Activated CD4-positive, alpha-beta memory T cell treated with anti-CD3 and anti-CD28 coated beads for 36 hours (primary cell): ENCODE data around the gene PALLD. TPM values are rescaled to one million over a fixed set of nuclear protein-coding genes. Genes with fewer than 3 reads are reported as not detected.
"Not testable (repeated sequence)": the region's sequence is repeated elsewhere in the genome, so short reads cannot be mapped to it uniquely, and the experiment has no call there.

Source experiments
- CTCF ChIA-PET: fragments of 350-600 bp; sonication (Branson Sonifier 250); formaldehyde crosslinking; loops from one replicate; lab custom pipeline; 2021; ENCODE audit warnings: antibody characterized with exemption, inconsistent platforms; lab: Charles Lee
- POLR2A ChIA-PET: fragments of 350-600 bp; sonication (Branson Sonifier 250); formaldehyde crosslinking; loops from one replicate; lab custom pipeline; 2021; ENCODE audit warnings: antibody characterized with exemption; lab: Charles Lee
- DNase-seq: peaks from one replicate; pipeline ENCODE4 v3.0.0-alpha.2; 2020
- H3K27ac Mint-ChIP-seq: one replicate; pipeline ENCODE4 v1.8.0; 2021; ENCODE audit warnings: mixed read lengths
- H3K27me3 Mint-ChIP-seq: one replicate; pipeline ENCODE4 v1.8.0; 2021; ENCODE audit warnings: mixed read lengths
- H3K36me3 Mint-ChIP-seq: one replicate; pipeline ENCODE4 v1.8.0; 2021; ENCODE audit warnings: mixed read lengths
- H3K4me1 Mint-ChIP-seq: one replicate; pipeline ENCODE4 v1.8.0; 2021; ENCODE audit warnings: low read depth, mixed read lengths
- H3K4me3 Mint-ChIP-seq: one replicate; pipeline ENCODE4 v1.8.0; 2021; ENCODE audit warnings: mild to moderate bottlenecking, mixed read lengths
- H3K9me3 Mint-ChIP-seq: one replicate; pipeline ENCODE4 v1.8.0; 2021; ENCODE audit warnings: mixed read lengths
- intact Hi-C: fragments of 100-400 bp; cut with micrococcal nuclease; formaldehyde crosslinking; loops from one replicate; pipeline ENCODE4 v1.15.1; 2023
- total RNA-seq, 2 experiments: library from RNA; stranded (reverse); gene quantifications; one replicate each; pipeline ENCODE4 v1.2.3, GENCODE V29; 2021

PALLD gene
- total RNA-seq, 2 experiments from 2014 or later: 8.9 to 9.4 TPM

DNA sequence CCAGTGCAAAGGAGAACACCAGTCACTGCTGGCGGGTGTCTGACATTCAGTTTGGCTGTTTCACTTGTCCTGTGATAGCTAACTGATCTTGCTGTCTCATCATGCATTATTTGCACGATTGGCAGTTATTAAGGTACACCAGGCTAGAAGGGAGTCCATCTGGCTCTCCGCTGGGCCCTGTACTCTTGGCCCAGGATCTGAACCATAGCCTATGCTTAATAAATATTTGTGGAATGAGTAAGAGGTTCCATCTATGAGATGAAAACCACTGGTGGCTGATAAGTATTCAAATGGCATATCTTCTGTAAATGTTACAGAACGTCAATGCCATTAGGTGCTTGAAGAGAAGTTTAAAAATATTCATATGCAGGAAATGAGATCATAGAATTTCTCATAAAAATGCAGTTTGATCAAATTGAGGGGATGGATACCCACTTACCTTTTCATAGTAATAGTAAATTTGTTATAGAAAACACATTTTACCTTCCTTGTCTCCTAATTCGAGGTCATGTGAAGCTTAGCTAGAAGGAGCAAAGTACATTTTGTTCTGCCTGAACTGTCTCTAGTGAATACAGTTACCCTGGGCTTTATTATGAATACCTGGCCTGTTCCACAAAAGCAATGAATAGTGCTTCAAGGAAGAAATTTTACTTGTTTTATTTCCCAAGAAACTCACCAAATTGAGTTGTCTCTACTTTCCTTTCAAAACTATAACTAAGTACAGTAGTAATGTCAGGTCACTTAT lies 299.7 kb downstream of the PALLD start:
- no peak for DNase-seq
- Mint-ChIP-seq H3K9me3 (no peaks in the 10 kb centered on the region), H3K36me3 (no peaks in the 10 kb centered on the region), H3K27me3 (peaks cover 6% of the 10 kb centered on the region), H3K4me3 (no peak overlapping the region), H3K27ac (no peak overlapping the region), H3K4me1 (no peaks in the 10 kb centered on the region)
- intact Hi-C loops: no loop called here
- ChIA-PET CTCF (interaction anchor here (0.9 kb wide), 1 partner anchor 120 kb away, joined by 3 read pairs; no protein-coding TSS in a partner anchor), POLR2A (no interaction called here)

DNA sequence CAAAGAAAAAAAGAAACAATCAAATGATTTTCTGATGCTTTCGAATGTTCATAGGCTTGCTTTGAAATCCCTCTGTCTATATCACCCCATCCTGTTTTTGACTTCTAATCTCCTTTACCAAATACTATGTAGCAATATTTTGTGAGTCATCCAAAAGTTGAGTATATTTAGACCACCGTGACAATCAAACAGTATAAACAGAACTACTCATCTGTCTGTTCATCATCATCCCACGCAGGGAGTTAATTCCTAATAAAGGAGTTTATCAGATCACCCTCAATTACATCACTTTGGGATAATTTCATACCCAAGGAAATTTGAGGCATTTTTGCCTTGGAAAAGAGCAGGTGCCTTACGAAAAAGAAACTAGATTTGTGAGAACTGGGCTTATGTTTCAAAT lies 300.3 kb downstream of the PALLD start:
- ChIA-PET POLR2A (no interaction called here), CTCF (no interaction called here)
- Mint-ChIP-seq H3K4me1 (no peaks in the 10 kb centered on the region), H3K27ac (no peak overlapping the region), H3K9me3 (peaks cover 3% of the 10 kb centered on the region), H3K36me3 (no peaks in the 10 kb centered on the region), H3K27me3 (peaks cover 6% of the 10 kb centered on the region), H3K4me3 (no peak overlapping the region)
- intact Hi-C loops: no loop called here
- no peak for DNase-seq

DNA sequence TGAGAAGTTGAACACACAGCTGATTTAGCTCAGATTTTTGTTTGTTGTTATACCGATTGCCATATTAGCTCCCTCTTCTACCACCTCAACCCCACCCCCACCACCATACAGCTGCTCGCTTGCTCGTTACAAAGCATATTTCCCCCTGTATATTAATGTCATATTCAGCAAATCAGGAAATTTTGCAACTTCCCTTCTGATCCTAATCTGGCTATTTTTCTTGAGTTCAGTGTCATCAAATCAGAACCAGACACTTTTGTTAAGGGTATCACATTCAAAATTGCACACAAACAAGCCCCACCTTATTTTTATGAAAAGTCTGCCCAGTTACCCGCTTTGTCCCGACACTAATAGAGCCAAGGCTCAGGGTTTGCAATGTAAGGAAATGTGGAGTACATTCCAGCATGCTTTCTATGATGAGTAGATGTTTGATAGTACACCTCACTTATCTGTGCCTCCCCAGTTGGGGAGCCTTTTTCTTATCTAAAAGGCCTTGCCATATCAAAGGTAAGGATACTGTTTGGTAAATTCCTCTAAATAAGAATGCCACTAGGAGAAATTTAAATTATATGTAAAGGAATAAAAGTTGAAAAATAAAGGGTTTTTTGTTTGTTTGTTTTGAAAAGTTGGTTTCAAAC lies 301.0 kb downstream of the PALLD start:
- H3K27ac Mint-ChIP-seq: no peak overlapping the region
- H3K27me3 Mint-ChIP-seq: peaks cover 5% of the 10 kb centered on the region
- ChIA-PET POLR2A (no interaction called here), CTCF (no interaction called here)
- H3K36me3 Mint-ChIP-seq: no peaks in the 10 kb centered on the region
- H3K9me3 Mint-ChIP-seq: peaks cover 5% of the 10 kb centered on the region
- no peaks in the 10 kb centered on the region for H3K4me1 Mint-ChIP-seq
- no peak overlapping the region for H3K4me3 Mint-ChIP-seq
- no peak for DNase-seq
- intact Hi-C loops: no loop called here

DNA sequence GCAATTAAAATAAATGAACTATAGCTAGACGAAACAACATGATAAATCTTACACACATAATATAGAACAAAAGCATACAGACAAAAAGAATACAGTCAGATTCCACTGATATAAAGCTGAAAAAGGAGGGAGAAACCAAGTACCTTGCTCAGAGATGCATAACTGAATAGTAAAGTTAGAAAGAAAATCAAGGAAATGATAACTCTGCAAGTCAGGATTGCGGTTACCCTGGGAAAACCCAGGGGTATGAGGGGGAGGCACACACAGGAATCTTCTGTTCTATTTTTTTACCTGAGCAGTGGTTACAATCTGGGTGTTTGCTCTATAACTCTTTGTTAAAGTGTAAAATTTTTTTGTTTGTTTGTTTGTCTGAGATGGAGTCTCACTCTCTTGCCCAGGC lies 304.1 kb downstream of the PALLD start:
- Mint-ChIP-seq H3K9me3 (peaks cover 5% of the 10 kb centered on the region), H3K4me3 (no peak overlapping the region), H3K27me3 (peaks cover 2% of the 10 kb centered on the region), H3K36me3 (no peaks in the 10 kb centered on the region), H3K27ac (no peak overlapping the region), H3K4me1 (no peaks in the 10 kb centered on the region)
- no peak for DNase-seq
- CTCF ChIA-PET: no interaction called here
- intact Hi-C loops: no loop called here
- POLR2A ChIA-PET: no interaction called here

DNA sequence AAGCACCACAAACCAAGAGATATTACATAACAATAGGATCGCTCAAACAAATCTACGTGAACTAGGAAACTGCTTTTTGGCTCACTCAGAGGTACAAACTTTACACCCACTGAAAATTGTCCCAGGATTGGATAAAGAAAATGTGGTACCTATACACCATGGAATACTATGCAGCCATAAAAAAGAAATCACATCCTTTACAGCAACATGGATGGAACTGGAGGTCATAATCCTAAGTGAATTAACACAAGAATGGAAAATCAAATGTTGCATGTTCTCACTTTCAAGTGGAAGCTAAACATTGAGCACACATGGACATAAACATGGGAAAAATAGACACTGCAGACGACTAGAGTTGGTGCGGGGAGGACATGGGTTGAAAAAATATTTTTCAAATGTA lies 305.4 kb downstream of the PALLD start:
- peaks cover 2% of the 10 kb centered on the region for H3K27me3 Mint-ChIP-seq
- CTCF ChIA-PET: no interaction called here
- POLR2A ChIA-PET: no interaction called here
- DNase-seq: no peak
- no peak overlapping the region for H3K27ac Mint-ChIP-seq
- H3K4me1 Mint-ChIP-seq: no peaks in the 10 kb centered on the region
- H3K9me3 Mint-ChIP-seq: peaks cover 5% of the 10 kb centered on the region
- intact Hi-C loops: no loop called here
- no peaks in the 10 kb centered on the region for H3K36me3 Mint-ChIP-seq
- no peak overlapping the region for H3K4me3 Mint-ChIP-seq

DNA sequence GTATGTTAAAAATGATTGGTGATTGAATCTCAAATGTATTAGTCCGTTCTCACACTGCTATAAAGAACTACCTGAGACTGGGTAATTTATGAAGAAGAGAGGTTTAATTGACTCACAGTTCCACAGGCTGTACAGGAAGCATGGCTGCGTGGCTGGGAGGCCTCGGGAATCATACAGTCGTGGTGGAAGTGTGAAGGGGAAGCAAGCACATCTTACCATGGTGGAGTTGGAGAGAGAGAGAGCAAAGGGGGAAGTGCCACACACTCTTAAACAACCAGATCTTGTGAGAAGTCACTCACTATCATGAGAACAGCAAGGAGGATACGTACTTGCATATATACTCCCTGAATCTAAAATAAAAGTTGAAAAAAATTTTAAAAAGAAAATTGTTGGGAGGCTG lies 306.2 kb downstream of the PALLD start:
- DNase-seq, H3K9me3 Mint-ChIP-seq, H3K27ac Mint-ChIP-seq: not testable (repeated sequence)

DNA sequence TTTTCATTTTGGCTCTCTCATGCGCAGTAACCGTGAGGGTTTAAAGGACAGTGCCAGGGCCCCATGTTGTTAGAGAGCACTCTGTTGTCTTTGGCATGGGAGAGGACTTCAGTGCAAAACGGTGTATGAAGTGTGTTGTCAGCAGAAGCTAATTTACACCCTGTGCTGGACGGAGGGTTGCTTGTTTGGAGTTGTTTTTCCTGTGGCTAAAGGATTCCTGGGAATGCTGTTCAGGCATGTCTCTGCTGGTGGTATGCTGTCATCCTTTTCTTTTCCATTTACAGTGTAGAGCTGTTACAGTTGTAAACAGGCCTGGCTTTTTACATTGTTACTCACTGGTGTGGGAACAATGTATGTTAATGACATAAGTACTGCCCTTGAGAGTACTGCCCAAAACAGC lies 306.9 kb downstream of the PALLD start:
- H3K9me3 Mint-ChIP-seq: peaks cover 5% of the 10 kb centered on the region
- H3K4me1 Mint-ChIP-seq: no peaks in the 10 kb centered on the region
- H3K27ac Mint-ChIP-seq: no peak overlapping the region
- ChIA-PET POLR2A (no interaction called here), CTCF (no interaction called here)
- no peak for DNase-seq
- no peak overlapping the region for H3K4me3 Mint-ChIP-seq
- H3K36me3 Mint-ChIP-seq: no peaks in the 10 kb centered on the region
- no peaks in the 10 kb centered on the region for H3K27me3 Mint-ChIP-seq
- intact Hi-C loops: no loop called here

More for the DNA sequence above, 306.2 kb downstream of the PALLD start:
- POLR2A ChIA-PET, intact Hi-C loops, H3K4me1 Mint-ChIP-seq, H3K36me3 Mint-ChIP-seq, H3K27me3 Mint-ChIP-seq, H3K4me3 Mint-ChIP-seq, CTCF ChIA-PET: not testable (repeated sequence)

DNA sequence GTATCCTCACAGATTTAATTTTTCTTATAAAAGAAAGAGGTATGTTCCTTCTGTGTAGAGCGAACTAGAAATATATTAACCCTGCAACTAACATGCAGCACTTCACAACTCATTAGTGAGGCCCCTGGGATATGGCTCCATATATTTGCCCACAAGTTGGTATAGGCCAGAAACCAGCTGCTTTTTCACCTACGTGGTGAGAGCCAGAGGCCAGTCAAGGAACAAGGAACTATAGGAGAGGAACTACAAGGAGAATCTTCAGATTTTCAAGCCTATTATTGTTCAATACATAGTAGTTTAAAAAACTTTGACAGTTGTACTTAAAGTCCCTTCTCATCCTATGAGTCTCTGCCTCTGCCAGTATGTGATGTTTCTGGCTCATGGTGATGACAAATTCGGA lies 307.3 kb downstream of the PALLD start:
- intact Hi-C loops: no loop called here
- no peaks in the 10 kb centered on the region for H3K4me1 Mint-ChIP-seq
- H3K27me3 Mint-ChIP-seq: no peaks in the 10 kb centered on the region
- H3K36me3 Mint-ChIP-seq: no peaks in the 10 kb centered on the region
- CTCF ChIA-PET: no interaction called here
- H3K4me3 Mint-ChIP-seq: no peak overlapping the region
- H3K27ac Mint-ChIP-seq: no peak overlapping the region
- POLR2A ChIA-PET: no interaction called here
- DNase-seq: no peak
- H3K9me3 Mint-ChIP-seq: peaks cover 5% of the 10 kb centered on the region

DNA sequence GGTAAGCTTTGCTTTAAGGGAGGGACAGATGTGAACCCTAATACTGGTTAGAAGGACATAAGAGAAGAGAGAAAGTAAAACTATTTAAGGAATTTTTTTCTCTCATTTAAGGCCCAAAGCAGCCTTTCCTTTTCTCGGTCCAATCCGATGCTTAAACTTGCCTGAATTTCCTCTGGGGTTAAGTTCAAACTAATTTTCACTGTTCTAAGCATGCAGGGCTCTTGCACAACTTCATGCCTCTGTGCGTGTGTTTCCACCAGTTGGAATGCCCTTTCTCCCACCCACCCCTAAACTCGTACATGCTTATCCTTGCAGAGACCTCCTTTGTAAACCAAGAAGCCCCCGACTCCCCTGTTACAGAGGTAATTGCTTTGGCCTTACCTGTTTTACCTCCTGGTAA lies 308.5 kb downstream of the PALLD start:
- H3K4me1 Mint-ChIP-seq: no peaks in the 10 kb centered on the region
- ChIA-PET POLR2A (no interaction called here), CTCF (no interaction called here)

DNA sequence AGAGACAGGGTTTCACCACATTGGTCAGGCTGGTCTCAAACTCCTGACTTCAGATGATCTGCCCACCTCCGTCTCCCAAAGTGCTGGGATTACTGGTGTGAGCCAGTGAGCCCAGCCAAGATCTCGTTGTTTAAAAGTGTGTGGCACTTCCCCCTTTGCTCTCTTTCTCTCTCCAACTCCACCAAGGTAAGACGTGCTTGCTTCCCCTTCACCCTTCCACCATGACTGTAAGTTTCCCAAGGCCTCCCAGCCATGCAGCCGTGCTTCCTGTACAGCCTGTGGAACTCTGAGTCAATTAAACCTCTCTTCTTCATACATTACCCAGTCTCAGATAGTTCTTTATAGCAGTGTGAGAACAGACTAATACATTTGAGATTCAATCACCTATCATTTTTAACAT lies 309.4 kb downstream of the PALLD start:
- H3K27ac Mint-ChIP-seq, DNase-seq, POLR2A ChIA-PET, H3K4me3 Mint-ChIP-seq, intact Hi-C loops, H3K27me3 Mint-ChIP-seq, H3K4me1 Mint-ChIP-seq, H3K9me3 Mint-ChIP-seq, CTCF ChIA-PET, H3K36me3 Mint-ChIP-seq: not testable (repeated sequence)

More for the DNA sequence above, 308.5 kb downstream of the PALLD start:
- intact Hi-C loops: no loop called here
- Mint-ChIP-seq H3K27me3 (no peaks in the 10 kb centered on the region), H3K4me3 (no peak overlapping the region), H3K27ac (no peak overlapping the region), H3K9me3 (peaks cover 5% of the 10 kb centered on the region), H3K36me3 (no peaks in the 10 kb centered on the region)
- DNase-seq: no peak

DNA sequence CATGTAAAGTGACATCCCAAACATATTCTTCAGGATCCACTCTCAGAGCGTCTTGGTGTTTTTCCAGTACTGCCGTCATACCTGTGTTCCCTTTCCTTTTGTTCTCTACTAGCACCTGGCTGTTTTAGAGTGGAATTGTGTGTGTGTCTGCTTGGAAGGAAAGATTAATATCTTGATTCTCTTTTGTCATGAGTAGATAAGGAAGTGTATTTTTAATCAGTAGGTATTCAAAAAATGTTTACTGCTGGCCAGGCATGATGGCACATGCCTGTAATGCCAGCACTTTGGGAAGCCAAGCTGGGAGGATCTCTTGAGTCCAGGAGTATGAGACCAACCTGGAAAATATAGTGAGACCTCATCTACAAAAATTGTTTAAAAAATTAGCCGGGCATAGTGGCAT lies 314.4 kb downstream of the PALLD start:
- DNase-seq: no peak
- no peak overlapping the region for H3K27ac Mint-ChIP-seq
- peaks cover 20% of the 10 kb centered on the region for H3K27me3 Mint-ChIP-seq
- no peak overlapping the region for H3K4me3 Mint-ChIP-seq
- no peaks in the 10 kb centered on the region for H3K36me3 Mint-ChIP-seq
- H3K9me3 Mint-ChIP-seq: no peaks in the 10 kb centered on the region
- no peaks in the 10 kb centered on the region for H3K4me1 Mint-ChIP-seq
- CTCF ChIA-PET: no interaction called here
- intact Hi-C loops: no loop called here
- POLR2A ChIA-PET: no interaction called here

DNA sequence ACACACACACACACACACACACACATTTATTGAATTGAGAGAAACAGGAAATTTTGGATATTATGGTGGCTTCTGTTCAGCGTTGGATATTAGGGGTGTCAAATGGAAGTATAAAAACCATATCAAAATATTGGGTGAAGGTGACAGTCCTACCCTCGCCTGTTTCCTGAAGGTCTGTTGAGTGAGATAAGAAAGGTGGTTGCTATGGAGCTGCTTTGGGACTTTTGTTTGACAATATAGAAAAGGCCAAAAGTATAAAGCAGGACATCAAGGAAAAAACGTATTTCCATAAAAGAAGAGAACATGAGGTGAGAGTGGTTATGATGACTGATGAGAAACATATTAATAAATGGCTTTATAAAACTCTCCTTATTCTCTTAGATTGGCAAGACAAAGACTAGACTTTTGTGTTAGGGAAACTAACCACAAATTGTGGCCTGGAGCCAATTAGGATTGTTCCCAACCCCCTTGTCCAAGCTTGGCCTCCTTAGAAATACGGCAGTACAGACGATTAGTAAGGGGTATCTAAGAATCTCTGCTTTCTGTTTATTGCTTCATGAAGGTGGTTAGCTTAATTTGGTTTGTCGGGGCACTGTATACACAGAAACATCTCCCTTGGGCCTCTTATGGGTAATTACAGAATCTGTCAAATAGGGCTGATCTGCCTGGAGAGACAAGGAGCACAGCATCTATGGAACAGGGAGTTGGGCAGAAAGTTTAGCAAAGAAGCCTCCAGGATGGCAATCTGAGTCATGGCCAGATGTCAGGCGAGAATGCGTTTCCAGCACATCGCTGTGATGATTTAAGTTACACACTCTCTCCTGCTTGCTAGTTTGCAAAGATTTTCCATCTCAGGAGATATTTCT lies 315.2 kb downstream of the PALLD start:
- Mint-ChIP-seq H3K27me3 (peaks cover 27% of the 10 kb centered on the region), H3K36me3 (no peaks in the 10 kb centered on the region), H3K4me3 (no peak overlapping the region), H3K4me1 (peaks cover 6% of the 10 kb centered on the region), H3K27ac (no peak overlapping the region), H3K9me3 (no peaks in the 10 kb centered on the region)
- CTCF ChIA-PET: no interaction called here
- intact Hi-C loops: no loop called here
- no peak for DNase-seq
- POLR2A ChIA-PET: no interaction called here
